ENCODE results near the gene SMARCB1. TPM values are rescaled to one million over a fixed set of nuclear protein-coding genes. Genes with fewer than 3 reads are reported as not detected.
"Not testable (repeated sequence)": the region's sequence is repeated elsewhere in the genome, so short reads cannot be mapped to it uniquely, and the experiment has no call there.

Gene SMARCB1
- polyA plus RNA-seq, 4 donors: 29.3 to 87.6 (median 55.2) TPM

GRCh38 chr22:23864499-23865154, 77.9 kb downstream of the SMARCB1 start:
- peaks cover 0 to 38% (median 0%) of the 10 kb centered on the region in 3 donors for H3K36me3 ChIP-seq (ENCODE audit: control insufficient read depth in 3 of 3, insufficient read depth in 2 of 3, low read depth in 1 of 3, low read length in 3 of 3)
- H3K4me1 ChIP-seq (ENCODE audit: control insufficient read depth in 3 of 3, insufficient read depth in 2 of 3, low read depth in 1 of 3, low read length in 2 of 3); H3K4me3 ChIP-seq (ENCODE audit: low read depth in 1 of 3, low read length in 3 of 3); H3K9me3 ChIP-seq (ENCODE audit: control insufficient read depth in 2 of 2, insufficient read depth in 1 of 2, low read depth in 1 of 2, low read length in 1 of 2); H3K27me3 ChIP-seq (ENCODE audit: control insufficient read depth in 3 of 3, insufficient read depth in 3 of 3, low read length in 3 of 3); H3K27ac ChIP-seq (ENCODE audit: low read depth in 1 of 3, low read length in 2 of 3); FAIRE-seq; DNase-seq: not testable (repeated sequence)
- WGBS, 3 donors: 70 to 86% (median 71%) methylated on average over 11 of the region's 11 CpGs

GRCh38 chr22:23868580-23868979, 81.8 kb downstream of the SMARCB1 start:
- 92 to 95% (median 93%) methylated on average over 4 of the region's 4 CpGs for whole genome bisulfite sequencing, 3 donors
- no peak for FAIRE-seq
- no peaks in the 10 kb centered on the region for H3K27me3 ChIP-seq (ENCODE audit: control insufficient read depth in 3 of 3, insufficient read depth in 3 of 3, low read length in 3 of 3)
- no peak for DNase-seq
- H3K27ac ChIP-seq (ENCODE audit: low read depth in 1 of 3, low read length in 2 of 3): no peak overlapping the region
- peaks cover 0 to 31% (median 0%) of the 10 kb centered on the region in 3 donors for H3K36me3 ChIP-seq (ENCODE audit: control insufficient read depth in 3 of 3, insufficient read depth in 2 of 3, low read depth in 1 of 3, low read length in 3 of 3)
- peaks cover 0 to 5% of the 10 kb centered on the region in 2 donors for H3K9me3 ChIP-seq (ENCODE audit: control insufficient read depth in 2 of 2, insufficient read depth in 1 of 2, low read depth in 1 of 2, low read length in 1 of 2)
- no peak overlapping the region for H3K4me3 ChIP-seq (ENCODE audit: low read depth in 1 of 3, low read length in 3 of 3)
- no peaks in the 10 kb centered on the region for H3K4me1 ChIP-seq (ENCODE audit: control insufficient read depth in 3 of 3, insufficient read depth in 2 of 3, low read depth in 1 of 3, low read length in 2 of 3)

GRCh38 chr22:23874871-23875270, 88.1 kb downstream of the SMARCB1 start:
- H3K9me3 ChIP-seq (ENCODE audit: control insufficient read depth in 2 of 2, insufficient read depth in 1 of 2, low read depth in 1 of 2, low read length in 1 of 2): no peaks in the 10 kb centered on the region
- FAIRE-seq (no peak), DNase-seq (no peak)
- peaks cover 0 to 37% (median 0%) of the 10 kb centered on the region in 3 donors for H3K36me3 ChIP-seq (ENCODE audit: control insufficient read depth in 3 of 3, insufficient read depth in 2 of 3, low read depth in 1 of 3, low read length in 3 of 3)
- H3K4me1 ChIP-seq (ENCODE audit: control insufficient read depth in 3 of 3, insufficient read depth in 2 of 3, low read depth in 1 of 3, low read length in 2 of 3): no peaks in the 10 kb centered on the region
- 88 to 96% (median 96%) methylated on average over 4 of the region's 4 CpGs for WGBS, 3 donors
- H3K4me3 ChIP-seq (ENCODE audit: low read depth in 1 of 3, low read length in 3 of 3): no peak overlapping the region
- H3K27ac ChIP-seq (ENCODE audit: low read depth in 1 of 3, low read length in 2 of 3): no peak overlapping the region
- no peaks in the 10 kb centered on the region for H3K27me3 ChIP-seq (ENCODE audit: control insufficient read depth in 3 of 3, insufficient read depth in 3 of 3, low read length in 3 of 3)

- Histone ChIP-seq H3K36me3 (ENCODE audit: control insufficient read depth in 3 of 3, insufficient read depth in 2 of 3, low read depth in 1 of 3, low read length in 3 of 3) (peaks cover 0 to 37% (median 0%) of the 10 kb centered on the region in 3 donors), H3K27me3 (ENCODE audit: control insufficient read depth in 3 of 3, insufficient read depth in 3 of 3, low read length in 3 of 3) (no peaks in the 10 kb centered on the region), H3K27ac (ENCODE audit: low read depth in 1 of 3, low read length in 2 of 3) (no peak overlapping the region), H3K4me3 (ENCODE audit: low read depth in 1 of 3, low read length in 3 of 3) (no peak overlapping the region), H3K9me3 (ENCODE audit: control insufficient read depth in 2 of 2, insufficient read depth in 1 of 2, low read depth in 1 of 2, low read length in 1 of 2) (no peaks in the 10 kb centered on the region), H3K4me1 (ENCODE audit: control insufficient read depth in 3 of 3, insufficient read depth in 2 of 3, low read depth in 1 of 3, low read length in 2 of 3) (no peaks in the 10 kb centered on the region)
- DNase-seq (no peak), FAIRE-seq (no peak)
- WGBS, 3 donors: 88 to 95% (median 91%) methylated on average over 2 of the region's 2 CpGs
Observed at GRCh38 chr22:23875801-23876200, 89.0 kb downstream of the SMARCB1 start.

- Histone ChIP-seq H3K4me1 (ENCODE audit: control insufficient read depth in 3 of 3, insufficient read depth in 2 of 3, low read depth in 1 of 3, low read length in 2 of 3) (no peaks in the 10 kb centered on the region), H3K9me3 (ENCODE audit: control insufficient read depth in 2 of 2, insufficient read depth in 1 of 2, low read depth in 1 of 2, low read length in 1 of 2) (no peaks in the 10 kb centered on the region), H3K27ac (ENCODE audit: low read depth in 1 of 3, low read length in 2 of 3) (no peak overlapping the region), H3K4me3 (ENCODE audit: low read depth in 1 of 3, low read length in 3 of 3) (no peak overlapping the region), H3K36me3 (ENCODE audit: control insufficient read depth in 3 of 3, insufficient read depth in 2 of 3, low read depth in 1 of 3, low read length in 3 of 3) (peaks cover 0 to 40% (median 0%) of the 10 kb centered on the region in 3 donors), H3K27me3 (ENCODE audit: control insufficient read depth in 3 of 3, insufficient read depth in 3 of 3, low read length in 3 of 3) (no peaks in the 10 kb centered on the region)
- WGBS, 3 donors: 97 to 98% (median 97%) methylated on average over 8 of the region's 8 CpGs
- FAIRE-seq (no peak), DNase-seq (no peak)
Observed at GRCh38 chr22:23877566-23877965, 90.8 kb downstream of the SMARCB1 start.

GRCh38 chr22:23878219-23878618, 91.5 kb downstream of the SMARCB1 start:
- FAIRE-seq: no peak
- WGBS, 3 donors: 88 to 91% (median 89%) methylated on average over 7 of the region's 7 CpGs

GRCh38 chr22:23882370-23882769, 95.6 kb downstream of the SMARCB1 start:
- H3K4me3 ChIP-seq (ENCODE audit: low read depth in 1 of 3, low read length in 3 of 3): no peak overlapping the region
- H3K36me3 ChIP-seq (ENCODE audit: control insufficient read depth in 3 of 3, insufficient read depth in 2 of 3, low read depth in 1 of 3, low read length in 3 of 3): peaks cover 0 to 33% (median 0%) of the 10 kb centered on the region in 3 donors
- WGBS, 3 donors: 91 to 94% (median 92%) methylated on average over 15 to 20 of the region's 20 CpGs

More at GRCh38 chr22:23878219-23878618, 91.5 kb downstream of the SMARCB1 start:
- H3K4me1 ChIP-seq (ENCODE audit: control insufficient read depth in 3 of 3, insufficient read depth in 2 of 3, low read depth in 1 of 3, low read length in 2 of 3): no peaks in the 10 kb centered on the region
- no peaks in the 10 kb centered on the region for H3K9me3 ChIP-seq (ENCODE audit: control insufficient read depth in 2 of 2, insufficient read depth in 1 of 2, low read depth in 1 of 2, low read length in 1 of 2)
- peaks cover 0 to 40% (median 0%) of the 10 kb centered on the region in 3 donors for H3K36me3 ChIP-seq (ENCODE audit: control insufficient read depth in 3 of 3, insufficient read depth in 2 of 3, low read depth in 1 of 3, low read length in 3 of 3)
- H3K27ac ChIP-seq (ENCODE audit: low read depth in 1 of 3, low read length in 2 of 3): no peak overlapping the region
- H3K4me3 ChIP-seq (ENCODE audit: low read depth in 1 of 3, low read length in 3 of 3): no peak overlapping the region
- H3K27me3 ChIP-seq (ENCODE audit: control insufficient read depth in 3 of 3, insufficient read depth in 3 of 3, low read length in 3 of 3): no peaks in the 10 kb centered on the region
- no peak for DNase-seq

GRCh38 chr22:23883658-23884057, 96.9 kb downstream of the SMARCB1 start:
- Histone ChIP-seq H3K36me3 (ENCODE audit: control insufficient read depth in 3 of 3, insufficient read depth in 2 of 3, low read depth in 1 of 3, low read length in 3 of 3) (peaks cover 0 to 27% (median 0%) of the 10 kb centered on the region in 3 donors), H3K27me3 (ENCODE audit: control insufficient read depth in 3 of 3, insufficient read depth in 3 of 3, low read length in 3 of 3) (no peaks in the 10 kb centered on the region), H3K27ac (ENCODE audit: low read depth in 1 of 3, low read length in 2 of 3) (no peak overlapping the region), H3K4me3 (ENCODE audit: low read depth in 1 of 3, low read length in 3 of 3) (no peak overlapping the region), H3K4me1 (ENCODE audit: control insufficient read depth in 3 of 3, insufficient read depth in 2 of 3, low read depth in 1 of 3, low read length in 2 of 3) (no peaks in the 10 kb centered on the region), H3K9me3 (ENCODE audit: control insufficient read depth in 2 of 2, insufficient read depth in 1 of 2, low read depth in 1 of 2, low read length in 1 of 2) (no peaks in the 10 kb centered on the region)
- 92 to 99% (median 97%) methylated on average over 9 of the region's 9 CpGs for WGBS, 3 donors
- no peak for DNase-seq
- FAIRE-seq: no peak

More at GRCh38 chr22:23882370-23882769, 95.6 kb downstream of the SMARCB1 start:
- no peak for FAIRE-seq
- DNase-seq: no peak
- Histone ChIP-seq H3K4me1 (ENCODE audit: control insufficient read depth in 3 of 3, insufficient read depth in 2 of 3, low read depth in 1 of 3, low read length in 2 of 3) (no peaks in the 10 kb centered on the region), H3K27ac (ENCODE audit: low read depth in 1 of 3, low read length in 2 of 3) (no peak overlapping the region), H3K9me3 (ENCODE audit: control insufficient read depth in 2 of 2, insufficient read depth in 1 of 2, low read depth in 1 of 2, low read length in 1 of 2) (no peaks in the 10 kb centered on the region), H3K27me3 (ENCODE audit: control insufficient read depth in 3 of 3, insufficient read depth in 3 of 3, low read length in 3 of 3) (no peaks in the 10 kb centered on the region)

- no peaks in the 10 kb centered on the region for H3K4me1 ChIP-seq (ENCODE audit: control insufficient read depth in 3 of 3, insufficient read depth in 2 of 3, low read depth in 1 of 3, low read length in 2 of 3)
- H3K9me3 ChIP-seq (ENCODE audit: control insufficient read depth in 2 of 2, insufficient read depth in 1 of 2, low read depth in 1 of 2, low read length in 1 of 2): no peaks in the 10 kb centered on the region
- H3K36me3 ChIP-seq (ENCODE audit: control insufficient read depth in 3 of 3, insufficient read depth in 2 of 3, low read depth in 1 of 3, low read length in 3 of 3): peaks cover 0 to 24% (median 0%) of the 10 kb centered on the region in 3 donors
- no peak overlapping the region for H3K27ac ChIP-seq (ENCODE audit: low read depth in 1 of 3, low read length in 2 of 3)
- H3K27me3 ChIP-seq (ENCODE audit: control insufficient read depth in 3 of 3, insufficient read depth in 3 of 3, low read length in 3 of 3): no peaks in the 10 kb centered on the region
- DNase-seq (no peak), FAIRE-seq (no peak)
- H3K4me3 ChIP-seq (ENCODE audit: low read depth in 1 of 3, low read length in 3 of 3): no peak overlapping the region
- 92 to 99% (median 92%) methylated on average over 7 to 9 of the region's 9 CpGs for WGBS, 3 donors
Observed at GRCh38 chr22:23884140-23884539, 97.4 kb downstream of the SMARCB1 start.
